NCI-H345 (cell line): Measurements from ENCODE around the gene CD3E.
A peak's percentile ranks its signal among the peaks of the same experiment; 100 is the strongest.

Source experiments
- DNase-seq: peaks from one replicate; lab custom pipeline; 2025; lab: John Stamatoyannopoulos, UW

The CD3E gene

DNA sequence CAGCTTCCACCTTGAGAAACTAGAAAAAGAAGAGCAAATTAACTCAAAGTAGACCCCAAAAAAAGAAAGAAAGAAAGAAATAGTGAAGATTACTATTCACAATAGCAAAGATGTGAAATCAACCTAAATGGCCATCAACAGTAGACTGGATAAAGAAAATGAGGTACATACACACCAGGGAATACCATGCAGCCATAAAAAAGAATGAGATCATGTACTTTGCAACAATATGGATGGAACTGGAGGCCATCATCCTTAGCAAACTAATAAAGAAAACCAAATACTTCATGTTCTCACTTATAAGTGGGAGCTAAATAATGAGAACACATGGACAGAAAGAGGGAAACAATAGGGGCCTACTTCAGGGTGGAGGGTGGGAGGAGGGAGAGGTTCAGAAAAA is 24.2 kb downstream of the CD3E start:
- DNase-seq = no peak

DNA sequence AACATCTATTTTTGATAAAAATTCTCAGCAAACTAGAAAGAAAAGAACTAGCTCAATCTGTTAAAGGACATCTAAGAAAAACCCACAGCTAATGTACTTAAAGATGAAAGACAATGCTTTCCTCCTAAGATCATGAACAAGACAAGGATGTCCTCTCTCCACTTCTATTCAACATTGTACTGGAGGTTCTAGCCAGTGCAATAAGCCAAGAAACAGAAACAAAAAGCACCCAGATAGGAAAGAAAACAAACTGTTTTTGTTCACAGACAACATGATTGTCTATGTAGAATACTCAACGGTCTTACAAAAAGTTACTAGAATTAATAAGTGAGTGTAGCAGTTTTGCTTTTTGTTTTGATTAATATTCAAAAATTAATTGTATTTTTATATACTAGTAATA is 30.2 kb downstream of the CD3E start:
- DNase-seq = no peak

DNA sequence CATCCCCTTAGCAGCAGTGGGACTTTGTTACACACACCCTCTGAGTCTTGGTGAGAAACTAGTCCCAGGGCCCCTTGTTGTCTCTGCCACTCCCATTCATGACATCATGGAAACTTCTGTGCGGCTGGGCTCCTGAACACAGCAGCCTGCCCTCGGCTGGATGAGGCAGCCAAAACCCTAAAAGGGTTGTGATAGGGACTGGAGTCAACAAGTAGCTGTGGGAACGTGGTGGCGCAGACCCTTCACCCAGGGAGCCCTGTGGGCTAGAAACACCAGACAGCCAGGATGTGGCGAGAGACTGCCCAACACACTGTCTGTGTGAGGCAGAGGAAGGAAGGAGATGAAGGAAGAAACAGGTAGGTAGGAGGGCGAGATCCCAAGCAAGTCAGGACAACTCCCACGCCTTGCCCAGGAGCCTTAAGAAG is 34.1 kb downstream of the CD3E start:
- no peak for DNase-seq

DNA sequence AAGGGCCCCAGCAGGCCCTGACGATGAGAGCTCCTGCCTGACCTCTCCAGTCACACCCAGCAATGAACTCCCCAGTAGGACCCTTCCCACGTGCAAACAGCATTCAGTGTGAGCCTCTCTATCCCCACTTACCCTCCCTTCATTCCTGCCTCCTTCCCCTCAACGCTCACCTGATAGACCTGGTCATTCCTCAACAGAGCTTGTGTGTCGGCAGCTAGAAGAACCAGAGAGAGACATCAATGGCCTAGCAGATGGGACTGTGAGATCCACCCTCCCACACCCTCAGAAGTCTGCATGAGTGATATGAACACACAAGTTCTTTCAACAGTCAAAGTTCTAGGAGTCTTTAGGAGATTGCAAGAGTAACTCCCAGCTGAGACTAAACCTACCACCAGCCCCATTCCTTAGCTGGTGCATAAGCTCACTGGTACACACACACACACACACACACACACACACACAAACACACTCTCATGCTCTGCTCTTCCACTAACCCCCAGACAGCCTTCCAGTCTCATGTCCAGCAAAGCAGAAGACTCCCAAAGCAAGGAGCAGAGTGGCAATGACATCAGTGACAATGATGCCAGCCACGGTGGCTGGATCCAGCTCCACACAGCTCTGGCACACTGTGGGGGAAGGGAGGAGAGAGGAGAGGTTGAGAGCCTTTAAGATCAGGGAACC is 34.9 kb downstream of the CD3E start:
- DNase-seq = no peak

DNA sequence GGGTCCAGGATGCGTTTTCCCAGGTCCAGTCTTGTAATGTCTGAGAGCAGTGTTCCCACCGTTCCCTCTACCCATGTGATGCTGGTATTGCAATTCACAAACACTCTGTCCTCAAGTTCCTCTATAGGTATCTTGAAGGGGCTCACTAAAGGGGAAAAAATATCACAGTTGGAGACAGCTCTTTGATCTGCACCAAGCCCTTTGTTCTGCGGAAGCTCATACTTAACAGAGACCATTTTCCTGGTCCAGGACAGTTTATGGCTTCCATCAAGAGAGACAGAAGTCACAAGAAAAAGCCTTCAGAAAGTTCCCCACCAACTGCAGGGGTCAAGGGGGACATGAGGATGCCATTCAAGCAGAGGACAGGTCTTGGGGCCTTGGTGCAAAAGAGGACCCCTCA is 35.9 kb downstream of the CD3E start:
- no peak for DNase-seq

DNA sequence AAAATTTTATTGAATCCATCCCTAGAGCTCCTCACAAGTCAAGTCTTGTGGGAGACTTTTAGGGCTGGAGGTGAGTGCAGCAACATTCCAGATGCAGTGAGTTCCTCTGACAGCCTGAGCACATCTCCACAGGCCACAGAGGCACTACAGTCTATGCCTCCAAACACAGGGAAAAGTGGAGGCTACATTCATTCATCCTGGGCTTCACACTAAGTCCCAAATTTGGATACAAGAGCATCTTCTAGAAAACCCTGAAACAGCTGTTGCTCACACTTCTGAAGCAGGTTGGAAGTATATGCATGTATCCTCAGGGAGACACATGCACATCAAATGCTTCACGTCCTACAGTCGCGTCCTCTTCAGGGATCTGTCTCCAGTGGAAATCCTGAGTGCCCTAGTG is 36.7 kb downstream of the CD3E start:
- no peak for DNase-seq

DNA sequence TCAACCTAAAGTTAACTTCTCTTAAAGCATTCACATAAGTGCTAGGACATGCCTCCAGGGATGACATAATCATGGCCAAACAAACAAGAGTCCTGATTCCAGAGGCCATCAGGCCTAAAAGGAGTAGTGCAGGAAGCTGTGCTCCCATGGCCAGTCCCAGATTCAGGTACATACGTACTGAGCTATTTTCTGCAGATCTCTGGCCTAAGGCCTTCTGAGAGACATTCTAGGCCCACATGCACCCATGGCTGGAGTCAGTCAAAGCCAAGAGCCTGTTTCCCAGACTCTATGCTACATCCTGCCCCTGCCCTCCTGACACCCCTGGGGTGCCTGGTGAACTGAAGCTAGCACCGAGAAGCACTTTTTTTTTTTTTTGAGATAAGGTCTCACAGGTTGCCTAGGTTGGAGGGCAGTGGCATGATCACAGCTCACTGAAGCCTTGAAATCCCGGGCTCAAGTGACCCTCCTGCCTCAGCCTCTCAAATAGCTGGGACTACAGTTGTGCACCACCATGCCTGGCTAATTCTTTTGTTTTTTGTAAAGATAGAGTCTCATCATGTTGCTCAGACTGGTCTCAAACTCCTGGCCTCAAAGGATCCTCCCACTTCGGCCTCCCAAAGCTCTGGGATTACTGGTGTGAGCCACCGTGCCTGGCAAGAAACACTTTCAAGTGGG is 37.4 kb downstream of the CD3E start:
- DNase-seq = no peak

DNA sequence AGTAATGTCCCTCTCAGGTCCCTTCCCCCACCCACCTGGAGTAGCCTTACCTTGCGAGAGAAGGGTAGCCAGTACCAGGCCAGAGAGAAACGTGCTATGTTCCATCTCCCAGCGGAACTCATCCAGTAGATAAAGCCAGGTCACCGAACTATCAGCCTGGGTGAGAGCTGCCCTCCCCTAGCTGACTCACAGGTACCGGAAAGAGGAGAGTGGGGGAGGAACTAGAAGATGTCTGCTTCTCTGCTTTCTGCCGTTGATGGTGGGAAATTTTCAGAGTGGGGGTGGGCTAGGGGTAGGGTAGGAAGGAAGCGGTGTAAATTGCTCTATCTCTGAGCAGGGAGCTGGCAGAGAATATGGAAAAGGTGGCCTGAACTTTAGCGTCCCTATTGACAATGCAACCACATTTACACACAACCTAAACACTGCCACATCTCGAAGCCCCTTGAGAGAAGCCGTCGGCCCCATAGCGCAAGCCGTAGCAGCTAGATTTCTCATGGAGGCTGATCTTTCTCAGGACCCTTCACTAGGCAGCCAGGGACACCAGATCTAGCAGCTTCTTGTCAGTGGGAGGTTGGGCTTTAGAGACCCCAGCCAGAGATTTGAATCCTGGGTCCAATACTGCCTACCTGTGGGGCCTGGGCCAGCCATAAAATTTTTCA is 38.1 kb downstream of the CD3E start, which contains the start of gene CD3D:
Gene CD3D (minus strand): TSS at position 203 of the 659 bp plus-strand sequence. CDS start 98 bp downstream, at position 105.
- no peak for DNase-seq

DNA sequence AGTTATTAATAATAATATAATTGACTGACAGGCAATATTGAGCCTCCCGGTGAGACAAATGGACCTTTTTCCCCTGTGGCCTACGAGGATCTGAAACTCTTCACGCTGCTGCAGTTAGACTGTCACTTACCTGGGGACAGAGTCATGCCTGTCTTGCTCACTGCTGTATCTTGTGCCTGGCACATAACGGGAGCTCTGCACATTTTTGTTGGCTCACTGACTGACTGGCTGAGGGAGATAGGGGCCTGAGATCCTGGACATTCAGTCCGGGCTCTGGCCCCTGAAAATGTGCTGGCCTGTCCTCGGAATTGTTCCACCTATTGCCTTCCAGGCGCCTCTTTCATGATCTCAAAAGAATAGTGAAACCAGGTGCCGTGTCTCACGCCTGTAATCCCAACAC is 38.7 kb downstream of the CD3E start:
- no peak for DNase-seq

DNA sequence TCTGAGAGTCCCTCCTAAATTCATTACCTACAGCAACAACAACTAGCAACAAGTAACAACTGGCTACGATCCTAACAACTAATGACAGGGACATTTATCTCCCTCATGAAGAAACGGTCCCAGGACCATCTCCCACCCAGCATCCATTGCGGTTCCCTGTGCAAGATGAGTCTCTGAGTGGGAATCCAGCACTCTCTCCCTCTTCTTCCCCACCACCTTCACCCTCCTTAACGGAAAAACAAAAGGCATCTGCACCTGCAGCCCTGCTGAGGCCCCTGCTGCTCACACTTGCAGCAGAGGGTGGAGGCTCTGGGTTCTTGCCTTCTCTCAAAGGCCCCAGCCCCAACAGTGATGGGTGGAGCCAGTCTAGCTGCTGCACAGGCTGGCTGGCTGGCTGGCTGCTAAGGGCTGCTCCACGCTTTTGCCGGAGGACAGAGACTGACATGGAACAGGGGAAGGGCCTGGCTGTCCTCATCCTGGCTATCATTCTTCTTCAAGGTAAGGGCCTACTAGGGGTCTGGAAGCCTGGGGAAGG is 39.5 kb downstream of the CD3E start, which contains the start of gene CD3G:
Gene CD3G (plus strand): TSS at position 364 of the 535 bp plus-strand sequence. CDS start 80 bp downstream, at position 444.
- DNase-seq = no peak

DNA sequence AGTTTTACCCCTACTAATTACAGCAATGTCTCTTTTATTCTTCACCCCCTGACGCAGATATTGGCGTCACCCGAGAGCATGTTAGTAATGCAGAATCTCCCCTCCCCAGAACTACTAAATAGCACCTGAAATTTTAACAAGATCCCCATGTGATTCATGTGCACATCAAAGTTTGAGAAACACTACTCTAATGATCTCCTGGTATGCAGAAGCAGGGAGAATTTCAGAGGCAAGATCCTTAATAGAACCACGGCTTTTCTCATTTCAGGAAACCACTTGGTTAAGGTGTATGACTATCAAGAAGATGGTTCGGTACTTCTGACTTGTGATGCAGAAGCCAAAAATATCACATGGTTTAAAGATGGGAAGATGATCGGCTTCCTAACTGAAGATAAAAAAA is 44.9 kb downstream of the CD3E start:
- no peak for DNase-seq

DNA sequence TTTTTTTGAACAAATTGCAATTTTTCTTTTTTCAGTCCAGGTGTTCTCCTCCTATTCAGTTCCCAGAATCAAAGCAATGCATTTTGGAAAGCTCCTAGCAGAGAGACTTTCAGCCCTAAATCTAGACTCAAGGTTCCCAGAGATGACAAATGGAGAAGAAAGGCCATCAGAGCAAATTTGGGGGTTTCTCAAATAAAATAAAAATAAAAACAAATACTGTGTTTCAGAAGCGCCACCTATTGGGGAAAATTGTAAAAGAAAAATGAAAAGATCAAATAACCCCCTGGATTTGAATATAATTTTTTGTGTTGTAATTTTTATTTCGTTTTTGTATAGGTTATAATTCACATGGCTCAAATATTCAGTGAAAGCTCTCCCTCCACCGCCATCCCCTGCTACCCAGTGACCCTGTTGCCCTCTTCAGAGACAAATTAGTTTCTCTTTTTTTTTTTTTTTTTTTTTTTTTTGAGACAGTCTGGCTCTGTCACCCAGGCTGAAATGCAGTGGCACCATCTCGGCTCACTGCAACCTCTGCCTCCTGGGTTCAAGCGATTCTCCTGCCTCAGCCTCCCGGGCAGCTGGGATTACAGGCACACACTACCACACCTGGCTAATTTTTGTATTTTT is 48.7 kb downstream of the CD3E start:
- peak; percentile 28 for DNase-seq

DNA sequence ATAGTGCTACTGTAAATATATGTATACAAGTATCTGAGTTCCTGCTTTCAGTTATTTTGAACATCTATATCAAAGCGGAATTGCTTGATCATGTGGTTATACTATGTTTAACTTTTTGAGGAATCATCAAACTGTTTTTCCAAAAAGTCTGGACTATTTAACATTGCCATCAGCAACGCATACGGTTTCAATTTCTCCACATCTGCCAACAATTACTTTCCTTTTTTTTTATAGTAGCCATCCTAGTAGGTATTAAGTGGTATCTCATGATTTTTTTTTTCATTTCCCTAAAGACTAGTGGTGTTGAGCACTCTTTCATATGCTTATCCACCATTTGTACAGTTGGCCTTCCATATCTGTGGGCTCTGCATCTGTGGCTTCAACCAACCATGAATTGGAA is 53.5 kb downstream of the CD3E start:
- peak; percentile 1 for DNase-seq

DNA sequence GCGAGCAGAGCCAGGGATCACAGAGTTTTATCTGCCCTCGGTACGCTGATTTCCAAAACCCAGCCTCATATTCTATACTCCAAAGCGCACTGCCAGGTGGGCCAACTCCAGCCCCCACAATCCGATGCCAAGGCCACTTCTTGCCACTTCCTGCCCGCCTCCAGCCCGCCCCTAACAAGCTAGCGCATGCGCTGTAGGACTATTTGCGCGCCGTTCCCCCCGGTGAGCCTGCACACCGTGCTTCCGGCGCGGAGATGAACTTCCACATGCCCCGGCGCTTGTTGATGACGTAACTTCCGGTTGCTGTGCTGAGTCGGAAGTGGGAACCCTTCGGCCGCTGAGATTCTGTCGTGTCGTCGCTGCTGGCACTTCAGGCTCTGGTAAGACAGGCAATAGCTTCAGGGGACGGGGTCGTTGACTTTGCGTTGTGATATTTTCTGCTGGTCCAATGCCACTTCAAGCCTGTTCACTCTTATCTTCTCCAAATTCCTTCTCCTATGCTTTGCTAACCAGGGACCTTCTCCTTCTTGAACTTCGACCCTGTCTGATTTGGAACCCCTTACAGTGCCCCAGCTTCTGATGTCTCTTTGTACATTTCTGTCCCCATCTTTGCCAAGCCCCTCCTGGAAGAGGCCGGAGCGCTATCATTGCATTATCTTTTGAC is 54.9 kb downstream of the CD3E start, which contains the start of gene UBE4A:
Gene UBE4A (plus strand): TSS at position 306 of the 664 bp plus-strand sequence. CDS start 5,481 bp downstream, outside the sequence.
- DNase-seq = peak; percentile 99

DNA sequence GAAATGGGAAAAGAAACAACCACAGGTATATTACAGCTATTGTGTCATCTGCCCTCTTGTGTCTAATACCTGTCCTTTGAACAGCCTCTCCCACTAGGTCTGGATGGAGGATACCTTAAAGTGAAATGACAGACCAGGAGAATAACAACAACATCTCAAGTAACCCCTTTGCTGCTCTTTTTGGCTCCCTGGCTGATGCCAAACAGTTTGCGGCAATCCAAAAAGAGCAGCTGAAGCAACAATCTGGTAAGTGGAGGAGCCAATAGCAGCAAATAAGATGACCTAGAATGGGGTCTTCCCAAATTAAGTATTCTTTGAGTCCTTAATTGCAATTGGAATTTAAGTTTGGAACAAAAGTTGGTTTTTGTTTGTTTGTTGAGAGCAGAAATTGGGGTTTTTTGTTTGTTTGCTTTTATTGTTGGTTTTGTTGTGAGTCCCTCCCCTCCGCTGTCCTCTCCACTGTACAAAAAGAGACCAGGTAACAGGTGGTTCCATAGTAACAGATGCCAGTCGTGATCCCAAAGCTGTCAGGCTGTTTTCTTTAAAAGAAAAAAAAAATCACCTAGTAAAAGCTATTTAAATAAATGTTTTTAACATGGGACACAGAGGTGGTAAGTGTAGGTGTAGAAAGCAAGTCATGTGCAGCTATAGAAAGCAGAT is 60.6 kb downstream of the CD3E start:
- DNase-seq = no peak
